Natural killer cell (primary cell): ENCODE measurements around the gene LPCAT4. TPM values are rescaled to one million over a fixed set of nuclear protein-coding genes. Genes with fewer than 3 reads are reported as not detected.
A peak's percentile ranks its signal among the peaks of the same experiment; 100 is the strongest.

ENCODE experiments used
- ATAC-seq, 3 donors: fragments of 150-1000 bp in 2 of 3; fragments of 200-7000 bp in 1 of 3; cut with Tn5 transposase; 1 replicate in 1 of 3; 2 replicates in 2 of 3; pipeline ENCODE4 v1.10.0; 2021; ENCODE audit warnings: mild to moderate bottlenecking in 2 of 3, moderate library complexity in 2 of 3
- DNase-seq, 2 donors: peaks; one replicate each; pipeline versions ENCODE4 v3.0.0 to v3.0.0-alpha.2; 2013 to 2021; ENCODE audit warnings: mixed read lengths in 1 of 2
- H3K27ac ChIP-seq: one replicate; pipeline ENCODE4 v1.5.1; 2013; ENCODE audit warnings: mild to moderate bottlenecking, low read length
- H3K27me3 ChIP-seq: one replicate; pipeline ENCODE4 v1.6.1; 2013; ENCODE audit warnings: low read length; ENCODE audit not compliant: control insufficient read depth, insufficient read depth
- H3K36me3 ChIP-seq: one replicate; pipeline ENCODE4 v1.6.1; 2013; ENCODE audit warnings: low read length; ENCODE audit not compliant: control insufficient read depth, insufficient read depth
- H3K4me1 ChIP-seq: one replicate; pipeline ENCODE4 v1.6.1; 2013; ENCODE audit warnings: low read length; ENCODE audit not compliant: control insufficient read depth, insufficient read depth
- H3K4me3 ChIP-seq: one replicate; pipeline ENCODE4 v1.5.1; 2013; ENCODE audit warnings: low read length
- H3K9me3 ChIP-seq: one replicate; pipeline ENCODE4 v1.6.1; 2013; ENCODE audit warnings: low read length; ENCODE audit not compliant: control insufficient read depth, insufficient read depth
- H3K27ac Mint-ChIP-seq, 2 donors: one replicate each; pipeline ENCODE4 v1.8.0; 2022; ENCODE audit warnings: mild to moderate bottlenecking in 2 of 2, mixed read lengths in 2 of 2, moderate library complexity in 1 of 2
- H3K27me3 Mint-ChIP-seq, 2 donors: one replicate each; pipeline ENCODE4 v1.8.0; 2022; ENCODE audit warnings: low read depth in 2 of 2, mixed read lengths in 2 of 2
- H3K36me3 Mint-ChIP-seq: one replicate; pipeline ENCODE4 v1.8.0; 2022; ENCODE audit warnings: mixed read lengths
- H3K4me1 Mint-ChIP-seq, 2 donors: one replicate each; pipeline ENCODE4 v1.8.0; 2022; ENCODE audit warnings: mixed read lengths in 2 of 2
- H3K4me3 Mint-ChIP-seq: one replicate; pipeline ENCODE4 v1.8.0; 2022; ENCODE audit warnings: mild to moderate bottlenecking, moderate library complexity, mixed read lengths
- H3K9me3 Mint-ChIP-seq, 2 donors: one replicate each; pipeline ENCODE4 v1.8.0; 2022; ENCODE audit warnings: mixed read lengths in 2 of 2
- WGBS: methylation state at CpG from one replicate; pipeline ENCODE4 v1.1.7; 2013; ENCODE audit warnings: missing lambda C conversion rate; ENCODE audit not compliant: insufficient coverage; 5-methylcytosine and 5-hydroxymethylcytosine counted together
- intact Hi-C: fragments of 100-400 bp; cut with micrococcal nuclease; formaldehyde crosslinking; loops from one replicate; pipeline ENCODE4 v1.14.2; 2022
- total RNA-seq, 4 donors: library from RNA; stranded (reverse); fragments of 120-200 nt in 1 of 4; gene quantifications; one replicate each; pipeline versions ENCODE4 v1.2.3 to v1.2.4, GENCODE V29; 2013 to 2022
- TF ChIP-seq, protein P1 (sequence below): fragments of 200-600 bp; IDR thresholded peaks from one replicate; pipeline ENCODE4 v1.8.0; 2022; ENCODE audit warnings: antibody characterized with exemption

LPCAT4 gene
- total RNA-seq, 3 donors from 2014 or later (not counting 1 experiment from before 2014, with no cell fraction given), result 42.1 to 50.1 (median 44.5) TPM

DNA sequence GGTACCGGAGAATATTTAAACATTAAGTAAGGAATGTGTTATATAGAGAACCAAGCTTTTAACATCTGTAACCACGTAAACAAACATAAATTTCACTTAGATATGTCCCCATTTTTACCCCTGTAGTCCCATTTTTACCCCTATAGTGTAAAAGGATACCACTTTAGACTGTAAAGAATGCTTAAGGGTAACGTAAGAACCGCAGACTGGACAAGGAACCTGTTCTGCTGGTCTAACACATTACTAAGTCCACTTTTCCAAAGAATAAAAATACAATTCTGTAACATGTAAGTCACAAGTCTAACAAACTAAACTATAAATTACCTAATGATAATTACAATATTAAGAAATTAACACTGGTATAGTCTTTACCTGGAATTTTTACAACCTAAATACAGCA lies 32.3 kb downstream of the LPCAT4 start:
- TF ChIP-seq, protein P1, sequence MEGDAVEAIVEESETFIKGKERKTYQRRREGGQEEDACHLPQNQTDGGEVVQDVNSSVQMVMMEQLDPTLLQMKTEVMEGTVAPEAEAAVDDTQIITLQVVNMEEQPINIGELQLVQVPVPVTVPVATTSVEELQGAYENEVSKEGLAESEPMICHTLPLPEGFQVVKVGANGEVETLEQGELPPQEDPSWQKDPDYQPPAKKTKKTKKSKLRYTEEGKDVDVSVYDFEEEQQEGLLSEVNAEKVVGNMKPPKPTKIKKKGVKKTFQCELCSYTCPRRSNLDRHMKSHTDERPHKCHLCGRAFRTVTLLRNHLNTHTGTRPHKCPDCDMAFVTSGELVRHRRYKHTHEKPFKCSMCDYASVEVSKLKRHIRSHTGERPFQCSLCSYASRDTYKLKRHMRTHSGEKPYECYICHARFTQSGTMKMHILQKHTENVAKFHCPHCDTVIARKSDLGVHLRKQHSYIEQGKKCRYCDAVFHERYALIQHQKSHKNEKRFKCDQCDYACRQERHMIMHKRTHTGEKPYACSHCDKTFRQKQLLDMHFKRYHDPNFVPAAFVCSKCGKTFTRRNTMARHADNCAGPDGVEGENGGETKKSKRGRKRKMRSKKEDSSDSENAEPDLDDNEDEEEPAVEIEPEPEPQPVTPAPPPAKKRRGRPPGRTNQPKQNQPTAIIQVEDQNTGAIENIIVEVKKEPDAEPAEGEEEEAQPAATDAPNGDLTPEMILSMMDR, result no peak
- peaks cover 58 to 63% of the 10 kb centered on the region in 2 donors for H3K4me1 Mint-ChIP-seq
- Histone ChIP-seq H3K4me1 (peaks cover 47% of the 10 kb centered on the region), H3K9me3 (no peaks in the 10 kb centered on the region), H3K36me3 (peaks cover 9% of the 10 kb centered on the region), H3K4me3 (peak overlapping the region; percentile 79), H3K27me3 (no peaks in the 10 kb centered on the region), H3K27ac (peak overlapping the region; percentile 74)
- H3K36me3 Mint-ChIP-seq, result no peaks in the 10 kb centered on the region
- intact Hi-C loops, result loop anchor here (2.0 to 5.0 kb wide), 2 partner anchors 32 to 232 kb away; partner anchors contain the start of genes EMC7, LPCAT4 and PGBD4
- peak overlapping the region; percentile 92 to 95 for H3K27ac Mint-ChIP-seq
- no peaks in the 10 kb centered on the region for H3K27me3 Mint-ChIP-seq
- ATAC-seq (no peak), DNase-seq (no peak)
- H3K4me3 Mint-ChIP-seq, result peak overlapping the region; percentile 97
- no peaks in the 10 kb centered on the region for H3K9me3 Mint-ChIP-seq
- WGBS, result 40% methylated on average over 2 of the region's 4 CpGs

DNA sequence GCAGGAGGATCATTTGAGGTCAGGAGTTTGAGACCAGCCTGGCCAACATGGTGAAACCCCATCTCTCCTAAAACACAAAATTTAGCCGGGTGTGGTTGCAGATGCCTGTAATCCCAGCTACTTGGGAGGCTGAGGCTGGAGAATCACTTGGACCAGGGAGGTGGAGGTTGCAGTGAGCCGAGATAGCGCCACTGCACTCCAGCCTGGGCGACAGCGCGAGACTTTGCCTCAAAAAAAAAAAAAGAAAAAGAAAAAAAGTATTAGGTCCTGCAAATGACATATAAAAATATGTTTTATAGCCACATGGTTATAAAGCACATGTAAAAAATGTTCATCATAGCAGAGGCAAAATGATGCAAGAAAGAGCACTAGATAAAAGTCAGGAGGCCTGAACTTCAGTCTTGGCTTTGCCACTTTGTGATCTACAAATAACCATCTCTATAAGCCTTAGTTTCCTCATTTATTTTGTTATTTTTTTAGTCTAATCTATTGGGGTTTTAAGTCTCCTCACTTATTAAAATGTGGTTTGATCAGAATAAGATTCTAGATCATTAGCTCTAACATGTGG lies 34.4 kb downstream of the LPCAT4 start:
- DNase-seq, result no peak
- Histone ChIP-seq H3K27me3 (no peaks in the 10 kb centered on the region), H3K27ac (peak overlapping the region; percentile 46), H3K4me1 (peaks cover 45% of the 10 kb centered on the region), H3K9me3 (no peaks in the 10 kb centered on the region), H3K4me3 (no peak overlapping the region), H3K36me3 (no peaks in the 10 kb centered on the region)
- peak overlapping the region; percentile 32 for H3K4me3 Mint-ChIP-seq
- ATAC-seq, result no peak
- 95% methylated on average over 6 of the region's 6 CpGs for WGBS
- peak overlapping the region; percentile 54 to 81 for H3K27ac Mint-ChIP-seq
- H3K27me3 Mint-ChIP-seq, result no peaks in the 10 kb centered on the region
- intact Hi-C loops, result no loop called here
- H3K4me1 Mint-ChIP-seq, result peaks cover 63 to 76% of the 10 kb centered on the region in 2 donors
- TF ChIP-seq, protein P1, result no peak
- no peaks in the 10 kb centered on the region for H3K36me3 Mint-ChIP-seq
- H3K9me3 Mint-ChIP-seq, result no peaks in the 10 kb centered on the region

DNA sequence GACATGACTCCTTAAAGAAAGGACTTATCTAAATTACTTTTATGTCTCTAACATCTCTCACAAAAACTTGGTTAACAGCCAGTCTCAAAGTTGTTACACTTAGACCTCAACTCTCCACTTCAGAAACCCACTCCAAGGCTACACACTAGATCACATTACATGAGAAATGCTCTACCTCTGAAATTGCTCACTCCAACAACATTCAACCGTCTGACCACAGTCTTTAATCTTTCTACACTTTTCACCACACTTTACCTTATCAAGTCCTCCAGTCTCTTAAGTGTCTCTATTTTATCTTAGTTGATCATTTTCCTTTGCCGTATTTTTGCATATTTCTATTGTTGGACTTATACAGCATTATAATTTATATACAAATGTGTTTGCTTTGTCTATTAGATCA lies 35.2 kb downstream of the LPCAT4 start:
- Mint-ChIP-seq H3K36me3 (no peaks in the 10 kb centered on the region), H3K9me3 (no peaks in the 10 kb centered on the region), H3K4me3 (peak overlapping the region; percentile 32), H3K27me3 (no peaks in the 10 kb centered on the region), H3K27ac (peak overlapping the region; percentile 54 to 81), H3K4me1 (peaks cover 59 to 73% of the 10 kb centered on the region in 2 donors)
- TF ChIP-seq, protein P1, result no peak
- H3K27me3 ChIP-seq, result no peaks in the 10 kb centered on the region
- peak in 1 of 2 donors; percentile 63 for DNase-seq
- peaks cover 45% of the 10 kb centered on the region for H3K4me1 ChIP-seq
- no peaks in the 10 kb centered on the region for H3K36me3 ChIP-seq
- 0% methylated on average over 1 of the region's 2 CpGs for WGBS
- ATAC-seq, result peak; percentile 65 to 89 (median 85)
- H3K9me3 ChIP-seq, result no peaks in the 10 kb centered on the region
- H3K4me3 ChIP-seq, result peak overlapping the region; percentile 8
- intact Hi-C loops, result no loop called here
- peak overlapping the region; percentile 46 for H3K27ac ChIP-seq

DNA sequence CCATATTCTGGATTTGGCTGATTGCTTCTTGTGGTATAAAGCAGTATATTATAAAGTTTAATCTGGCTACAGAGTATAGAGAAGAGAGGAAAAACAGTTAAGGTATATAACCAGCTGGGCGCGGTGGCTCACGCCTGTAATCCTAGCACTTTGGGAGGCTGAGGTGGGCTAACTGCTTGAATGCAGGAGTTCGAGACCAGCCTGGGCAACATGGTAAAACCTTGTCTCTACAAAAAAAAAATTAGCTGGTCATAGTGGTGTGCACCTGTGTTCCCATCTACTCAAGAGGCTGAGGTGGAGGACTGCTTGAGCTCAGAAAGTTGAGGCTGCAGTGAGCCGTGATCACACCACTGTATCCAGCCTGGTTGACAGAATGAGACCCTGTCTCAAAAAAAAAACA lies 36.7 kb downstream of the LPCAT4 start:
- 96% methylated on average over 5 of the region's 5 CpGs for WGBS
- Mint-ChIP-seq H3K9me3 (no peaks in the 10 kb centered on the region), H3K27me3 (no peaks in the 10 kb centered on the region), H3K4me1 (peaks cover 43 to 58% of the 10 kb centered on the region in 2 donors), H3K27ac (peak overlapping the region in 1 of 2 donors; percentile 9), H3K36me3 (no peaks in the 10 kb centered on the region), H3K4me3 (no peak overlapping the region)
- Histone ChIP-seq H3K9me3 (no peaks in the 10 kb centered on the region), H3K36me3 (no peaks in the 10 kb centered on the region), H3K4me3 (no peak overlapping the region), H3K27ac (no peak overlapping the region), H3K27me3 (no peaks in the 10 kb centered on the region), H3K4me1 (peaks cover 33% of the 10 kb centered on the region)
- DNase-seq, result no peak
- TF ChIP-seq, protein P1, result no peak
- intact Hi-C loops, result no loop called here
- ATAC-seq, result no peak
